ENCODE measurements around the gene UBA1. TPM values are rescaled to one million over a fixed set of nuclear protein-coding genes. Genes with fewer than 3 reads are reported as not detected.

UBA1 gene
- total and polyA plus RNA-seq, 2 donors (not counting 3 experiments of a cell fraction or from before 2014, with no cell fraction given): 237 to 297 TPM

- dilution Hi-C loops (cut with MboI; ENCODE audit: extremely low pct_ligation_motif_present, low sequenced_read_pairs): no loop called here
- peaks cover 0 to 7% of the 10 kb centered on the region in 2 experiments for H3K36me3 ChIP-seq (ENCODE audit: control insufficient read depth in 2 of 2, extremely low read depth in 1 of 2, insufficient read depth in 2 of 2, low read length in 2 of 2)
- H4K20me1 ChIP-seq (replicated peaks; ENCODE audit: control insufficient read depth, extremely low read depth, insufficient read depth, low read length): no peaks in the 10 kb centered on the region
- H3K27ac ChIP-seq (ENCODE audit: insufficient read depth, low read depth, low read length): peak within 1 kb of the TSS; percentile 95
- no peaks in the 10 kb centered on the region for H3K27me3 ChIP-seq (ENCODE audit: control insufficient read depth in 2 of 2, insufficient read depth in 2 of 2, low read length in 2 of 2)
- H3K4me3 ChIP-seq (replicated peaks in 1 of 3; ENCODE audit: insufficient read depth in 1 of 3, low read depth in 1 of 3, low read length in 3 of 3): peak within 1 kb of the TSS; percentile 42 to 96 (median 74)
- H3K9me3 ChIP-seq (replicated peaks; ENCODE audit: control insufficient read depth, insufficient read depth, low read length): no peaks in the 10 kb centered on the region
- BruUV-seq (replicated peaks): TSS peak; percentile 72
- no peaks in the 10 kb centered on the region for H3K9me1 ChIP-seq (replicated peaks; ENCODE audit: control insufficient read depth, extremely low read depth, insufficient read depth, low read length)
- H3K4me2 ChIP-seq (ENCODE audit: insufficient read depth, low read length): peak within 1 kb of the TSS; percentile 72
- no peak for DNase-seq (ENCODE audit: low read depth, low spot score)
- peak within 1 kb of the TSS; percentile 75 for H2AFZ ChIP-seq (ENCODE audit: low read depth, low read length)
- no peak for FAIRE-seq
- CTCF ChIA-PET: interaction anchor here (1.0 to 1.7 kb wide), 3 partner anchors 80 to 291 kb away, joined by 4 to 15 read pairs (median 5); no protein-coding TSS in a partner anchor
- peaks cover 8% of the 10 kb centered on the region for H3K79me2 ChIP-seq (ENCODE audit: control insufficient read depth, insufficient read depth, low read length)
- intact Hi-C loops (cut with micrococcal nuclease): loop anchor here (1.0 to 5.0 kb wide), 3 partner anchors 15 to 149 kb away; partner anchors contain the start of genes CDK16 and UBA1
- H3K9ac ChIP-seq (replicated peaks; ENCODE audit: extremely low read depth, insufficient read depth, low read length): peak within 1 kb of the TSS; percentile 99
- POLR2A ChIA-PET: interaction anchor here (0.6 to 1.7 kb wide), 2 partner anchors 12 to 15 kb away, joined by 3 to 10 read pairs; partner anchors contain the start of gene CDK16
- H3K4me1 ChIP-seq (ENCODE audit: control insufficient read depth, extremely low read depth, insufficient read depth, low read length): peaks cover 3% of the 10 kb centered on the region
- TF ChIP-seq MAX (IDR thresholded peaks at IDR 0.05; ENCODE audit: insufficient read depth, insufficient read length) (no peak), EZH2 (IDR thresholded peaks at IDR 0.05; ENCODE audit: borderline replicate concordance, low read depth, low read length, severe bottlenecking) (no peak), FOS (IDR thresholded peaks at IDR 0.05; ENCODE audit: borderline replicate concordance, insufficient read depth, low read length) (no peak), GATA2 (IDR thresholded peaks at IDR 0.05; ENCODE audit: insufficient read depth, insufficient read length, low read depth, low read length) (no peak), MYC (IDR thresholded peaks at IDR 0.05; ENCODE audit: low read depth, low read length) (no peak), POLR2AphosphoS5 (IDR thresholded peaks at IDR 0.05; ENCODE audit: insufficient read depth, low read depth, low read length) (no peak), JUN (IDR thresholded peaks at IDR 0.05; ENCODE audit: borderline replicate concordance, insufficient read depth, insufficient read length, low read depth) (no peak), CTCF (IDR thresholded peaks at IDR 0.05; ENCODE audit: extremely low read depth in 1 of 2, insufficient read depth in 1 of 2, low read depth in 1 of 2, low read length in 2 of 2) (no peak), POLR2A (IDR thresholded peaks at IDR 0.05; ENCODE audit: low read depth, low read length) (no peak)
Measured at GRCh38 chrX:47232803-47233332, 39.2 kb downstream of the UBA1 start, which contains the start of gene USP11. USP11 (plus strand) TSS chrX:47233009; CDS start chrX:47233044, 35 bp downstream.

All from endothelial cell of umbilical vein (primary cell).